GM19240 (cell line): ENCODE results near the gene DYDC2.
"Not testable (repeated sequence)": the region's sequence is repeated elsewhere in the genome, so short reads cannot be mapped to it uniquely, and the experiment has no call there.

Experiments
- DNase-seq: peaks from one replicate; pipeline ENCODE4 v3.0.0; 2011; ENCODE audit warnings: low spot score; ENCODE audit not compliant: insufficient read length

The DYDC2 gene

GRCh38 chr10:80356563-80356988, at the start of gene DYDC2, which contains the start of gene DYDC1:
DYDC2 (plus strand) TSS chr10:80356781; CDS start chr10:80362444, 5,663 bp downstream.
DYDC1 (minus strand) TSS chr10:80356755; CDS start chr10:80352601, 4,154 bp downstream.
- no peak for DNase-seq

GRCh38 chr10:80313523-80313922, 43.1 kb upstream of the DYDC2 start:
- DNase-seq = no peak

- no peak for DNase-seq
Observed at GRCh38 chr10:80315391-80315790, 41.2 kb upstream of the DYDC2 start.

GRCh38 chr10:80318742-80319141, 37.8 kb upstream of the DYDC2 start:
- no peak for DNase-seq

- no peak for DNase-seq
Observed at GRCh38 chr10:80319318-80319717, 37.3 kb upstream of the DYDC2 start.

- DNase-seq = no peak
Observed at GRCh38 chr10:80319725-80320290, 36.8 kb upstream of the DYDC2 start.

- no peak for DNase-seq
Observed at GRCh38 chr10:80320377-80320776, 36.2 kb upstream of the DYDC2 start.

GRCh38 chr10:80321183-80321582, 35.4 kb upstream of the DYDC2 start:
- DNase-seq = no peak

GRCh38 chr10:80322158-80322557, 34.4 kb upstream of the DYDC2 start:
- no peak for DNase-seq

GRCh38 chr10:80322711-80323110, 33.9 kb upstream of the DYDC2 start:
- no peak for DNase-seq

- no peak for DNase-seq
Observed at GRCh38 chr10:80323311-80323710, 33.3 kb upstream of the DYDC2 start.

- DNase-seq = no peak
Observed at GRCh38 chr10:80324086-80324485, 32.5 kb upstream of the DYDC2 start.

- DNase-seq = no peak
Observed at GRCh38 chr10:80324891-80325364, 31.7 kb upstream of the DYDC2 start.

- DNase-seq = no peak
Observed at GRCh38 chr10:80333983-80334382, 22.6 kb upstream of the DYDC2 start.

GRCh38 chr10:80344276-80344675, 12.3 kb upstream of the DYDC2 start:
- DNase-seq = no peak

- DNase-seq = no peak
Observed at GRCh38 chr10:80344912-80345311, 11.7 kb upstream of the DYDC2 start.

GRCh38 chr10:80350251-80350650, 6.3 kb upstream of the DYDC2 start:
- no peak for DNase-seq

- DNase-seq = no peak
Observed at GRCh38 chr10:80351220-80351619, 5.4 kb upstream of the DYDC2 start.

- no peak for DNase-seq
Observed at GRCh38 chr10:80356989-80357850, 639 bp downstream of the DYDC2 start.

GRCh38 chr10:80357851-80358125, 1.2 kb downstream of the DYDC2 start:
- no peak for DNase-seq

GRCh38 chr10:80358925-80359324, 2.3 kb downstream of the DYDC2 start:
- DNase-seq = not testable (repeated sequence)

- no peak for DNase-seq
Observed at GRCh38 chr10:80359644-80360043, 3.1 kb downstream of the DYDC2 start.

GRCh38 chr10:80365510-80365909, 8.9 kb downstream of the DYDC2 start:
- DNase-seq = no peak
